ENCODE data around the gene PPARA.

The PPARA gene

DNA sequence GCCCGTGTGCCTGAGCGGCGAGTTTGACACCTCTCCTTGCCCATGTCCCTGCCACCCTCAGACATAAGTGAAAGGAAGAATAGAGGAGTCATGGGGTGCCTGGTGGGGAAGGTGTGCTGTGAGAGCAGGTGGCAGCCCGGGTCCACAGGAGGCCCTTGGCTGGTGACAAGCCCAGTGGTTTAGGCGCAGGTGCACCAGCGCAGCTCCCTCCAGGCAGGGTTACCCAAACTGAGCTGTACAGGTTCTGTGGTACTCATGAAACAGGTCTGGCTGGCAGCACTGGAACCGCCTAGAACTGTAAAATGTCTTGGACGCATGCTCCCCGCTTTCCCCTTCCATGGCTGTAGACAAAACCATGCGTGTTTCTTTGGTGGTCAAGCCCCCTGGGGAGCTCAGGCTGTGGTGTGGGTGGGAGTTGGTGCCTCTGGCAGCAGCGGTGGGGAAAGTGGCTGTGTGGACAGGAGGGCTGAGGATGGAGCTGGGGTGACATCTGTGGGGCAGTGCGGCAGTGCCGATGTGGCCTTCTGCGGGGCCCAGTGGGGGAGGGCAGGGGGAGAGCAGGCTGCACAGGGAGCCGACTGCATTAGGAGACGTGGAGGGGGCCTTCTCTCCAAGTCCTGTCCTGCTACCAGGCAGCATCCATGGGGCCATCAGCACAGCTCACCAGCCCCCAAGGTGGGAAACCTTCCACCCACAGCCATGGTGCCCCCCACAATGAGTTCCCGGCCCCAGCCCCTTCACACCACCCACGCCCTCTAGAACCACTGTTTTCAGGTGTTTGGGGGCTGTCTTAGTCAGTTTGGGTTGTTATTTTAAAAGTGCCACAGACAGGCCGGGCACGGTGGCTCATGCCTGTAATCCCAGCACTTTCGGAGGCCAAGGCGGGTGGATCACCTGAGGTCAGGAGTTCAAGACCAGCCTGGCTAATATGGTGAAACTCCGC lies 140.8 kb downstream of the PPARA start:
- no peak overlapping the region for H3K4me3 ChIP-seq (ENCODE audit: low read depth, low read length)
- TF ChIP-seq, protein P1, sequence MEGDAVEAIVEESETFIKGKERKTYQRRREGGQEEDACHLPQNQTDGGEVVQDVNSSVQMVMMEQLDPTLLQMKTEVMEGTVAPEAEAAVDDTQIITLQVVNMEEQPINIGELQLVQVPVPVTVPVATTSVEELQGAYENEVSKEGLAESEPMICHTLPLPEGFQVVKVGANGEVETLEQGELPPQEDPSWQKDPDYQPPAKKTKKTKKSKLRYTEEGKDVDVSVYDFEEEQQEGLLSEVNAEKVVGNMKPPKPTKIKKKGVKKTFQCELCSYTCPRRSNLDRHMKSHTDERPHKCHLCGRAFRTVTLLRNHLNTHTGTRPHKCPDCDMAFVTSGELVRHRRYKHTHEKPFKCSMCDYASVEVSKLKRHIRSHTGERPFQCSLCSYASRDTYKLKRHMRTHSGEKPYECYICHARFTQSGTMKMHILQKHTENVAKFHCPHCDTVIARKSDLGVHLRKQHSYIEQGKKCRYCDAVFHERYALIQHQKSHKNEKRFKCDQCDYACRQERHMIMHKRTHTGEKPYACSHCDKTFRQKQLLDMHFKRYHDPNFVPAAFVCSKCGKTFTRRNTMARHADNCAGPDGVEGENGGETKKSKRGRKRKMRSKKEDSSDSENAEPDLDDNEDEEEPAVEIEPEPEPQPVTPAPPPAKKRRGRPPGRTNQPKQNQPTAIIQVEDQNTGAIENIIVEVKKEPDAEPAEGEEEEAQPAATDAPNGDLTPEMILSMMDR (IDR thresholded peaks at IDR 0.05; ENCODE audit: borderline replicate concordance, insufficient read depth, low read depth, low read length), result no peak

DNA sequence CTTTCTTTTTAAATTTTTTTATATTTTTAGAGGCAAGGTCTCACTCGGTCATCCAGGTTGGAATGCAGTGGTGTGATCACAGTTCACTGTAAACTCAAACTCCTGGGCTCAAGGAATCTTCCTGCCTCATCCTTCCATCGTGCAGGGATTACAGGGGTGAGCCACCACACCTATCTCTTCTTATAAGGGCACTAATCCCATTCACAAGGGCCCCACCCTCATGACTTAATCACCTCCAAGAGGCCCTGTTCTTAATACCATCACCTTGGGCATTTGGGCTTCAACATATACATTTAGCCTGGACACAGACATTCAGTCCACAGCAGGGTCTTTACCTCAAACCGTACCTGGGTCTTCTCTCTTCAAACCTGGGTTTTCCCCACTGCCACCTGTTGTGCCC lies 141.8 kb downstream of the PPARA start:
- TF ChIP-seq, protein P1 (IDR thresholded peaks at IDR 0.05; ENCODE audit: borderline replicate concordance, insufficient read depth, low read depth, low read length), result no peak
- no peak overlapping the region for H3K4me3 ChIP-seq (ENCODE audit: low read depth, low read length)

DNA sequence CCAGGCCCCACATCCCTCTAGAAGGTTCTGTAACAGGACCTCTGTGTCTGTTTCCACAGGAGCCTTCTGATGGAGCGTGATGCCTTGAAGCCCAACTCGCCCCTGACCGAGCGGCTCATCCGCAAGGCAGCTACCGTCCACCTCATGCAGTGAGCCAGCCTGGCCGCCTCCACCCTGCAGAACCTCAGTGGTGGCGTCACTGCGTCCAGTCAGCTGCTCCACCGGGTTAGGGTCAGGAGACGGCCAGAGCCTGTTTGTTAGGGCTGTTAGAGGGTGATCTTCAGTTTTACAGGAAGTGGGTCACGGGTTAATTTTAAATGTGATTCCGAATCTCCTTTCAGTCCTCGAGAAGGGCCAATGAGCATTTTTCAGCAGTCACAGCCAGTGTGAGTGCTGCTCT lies 142.4 kb downstream of the PPARA start:
- H3K4me3 ChIP-seq (ENCODE audit: low read depth, low read length), result no peak overlapping the region
- TF ChIP-seq, protein P1 (IDR thresholded peaks at IDR 0.05; ENCODE audit: borderline replicate concordance, insufficient read depth, low read depth, low read length), result no peak
